ENCODE results near the gene OR10D3.

DNA sequence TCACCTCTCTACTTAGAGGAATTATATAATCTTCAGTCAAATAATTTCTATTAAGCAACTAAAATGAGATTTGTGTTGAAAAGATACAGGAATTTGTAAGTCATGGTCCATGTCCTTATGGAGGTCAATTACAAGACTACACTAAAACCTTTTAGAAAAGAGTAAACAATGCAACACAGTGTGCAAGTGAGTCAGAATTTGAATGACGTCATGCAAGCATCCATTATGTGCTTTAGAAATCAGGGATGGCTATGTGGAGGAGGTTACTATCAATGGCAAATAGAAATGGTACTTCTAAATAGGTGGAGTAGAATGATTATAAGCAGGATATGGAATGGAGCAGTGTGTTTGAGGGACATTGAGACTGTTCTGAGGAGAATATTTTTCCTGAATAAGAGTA, 16.6 kb downstream of the OR10D3 start:
- no peak for TF ChIP-seq POLR2A (IDR thresholded peaks at IDR 0.05)
- no peak for TF ChIP-seq CTCF (IDR thresholded peaks at IDR 0.05)

Data from heart left ventricle (tissue), 13 donors.